ENCODE results near the gene INS.

Gene INS

DNA sequence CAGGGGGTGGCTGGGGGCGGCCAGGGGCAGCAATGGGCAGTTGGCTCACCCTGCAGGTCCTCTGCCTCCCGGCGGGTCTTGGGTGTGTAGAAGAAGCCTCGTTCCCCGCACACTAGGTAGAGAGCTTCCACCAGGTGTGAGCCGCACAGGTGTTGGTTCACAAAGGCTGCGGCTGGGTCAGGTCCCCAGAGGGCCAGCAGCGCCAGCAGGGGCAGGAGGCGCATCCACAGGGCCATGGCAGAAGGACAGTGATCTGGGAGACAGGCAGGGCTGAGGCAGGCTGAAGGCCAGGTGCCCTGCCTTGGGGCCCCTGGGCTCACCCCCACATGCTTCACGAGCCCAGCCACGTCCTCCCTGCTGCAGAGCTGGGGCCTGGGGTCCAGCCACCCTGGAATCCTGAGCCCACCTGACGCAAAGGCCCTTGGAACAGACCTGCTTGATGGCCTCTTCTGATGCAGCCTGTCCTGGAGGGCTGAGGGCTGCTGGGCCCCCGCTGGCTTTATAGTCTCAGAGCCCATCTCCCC lies at the start of gene INS:
Gene INS (minus strand): TSS at position 474 of the 524 bp plus-strand sequence. CDS start 238 bp downstream, at position 236.
- Mint-ChIP-seq H3K27me3 (peaks cover 22 to 47% of the 10 kb centered on the region in 2 donors), H3K27ac (no peak within 1 kb of the TSS), H3K4me3 (no peak within 1 kb of the TSS), H3K36me3 (no peaks in the 10 kb centered on the region), H3K9me3 (no peaks in the 10 kb centered on the region), H3K4me1 (no peaks in the 10 kb centered on the region)
- DNase-seq (no peak), ATAC-seq (replicated peaks) (no peak)

GRCh38 chr11:2210366-2211112 lies 49.5 kb upstream of the INS start:
- DNase-seq (no peak), ATAC-seq (replicated peaks) (no peak)
- Mint-ChIP-seq H3K27ac (no peak overlapping the region), H3K27me3 (peaks cover 20 to 40% of the 10 kb centered on the region in 2 donors), H3K9me3 (no peaks in the 10 kb centered on the region), H3K36me3 (no peaks in the 10 kb centered on the region), H3K4me3 (no peak overlapping the region), H3K4me1 (peaks cover 0 to 2% of the 10 kb centered on the region in 2 donors)

DNA sequence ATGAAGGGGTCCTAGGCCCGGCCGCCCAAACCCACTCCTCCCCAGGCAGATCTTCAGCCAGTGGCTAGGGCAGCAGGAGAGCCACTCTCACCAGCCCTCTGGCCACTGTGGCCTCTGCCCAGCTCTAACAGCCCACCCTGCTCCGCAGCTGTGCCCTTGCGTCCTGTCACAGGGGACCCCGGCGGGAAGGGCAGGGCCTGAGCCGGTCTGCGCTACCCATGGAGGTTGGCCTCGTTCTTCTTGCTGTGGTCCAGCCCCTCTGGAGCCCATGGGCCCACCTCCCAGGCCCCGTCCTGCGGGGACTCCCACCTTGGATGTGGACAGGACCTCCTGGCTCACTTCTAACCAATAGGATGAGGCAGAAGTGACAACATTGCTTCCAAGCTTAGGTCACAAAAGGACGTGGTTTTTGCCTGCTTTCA lies 48.9 kb upstream of the INS start:
- DNase-seq: no peak
- Mint-ChIP-seq H3K9me3 (no peaks in the 10 kb centered on the region), H3K27me3 (peaks cover 19 to 40% of the 10 kb centered on the region in 2 donors), H3K4me3 (no peak overlapping the region), H3K4me1 (peaks cover 0 to 2% of the 10 kb centered on the region in 2 donors), H3K27ac (no peak overlapping the region), H3K36me3 (no peaks in the 10 kb centered on the region)
- ATAC-seq (replicated peaks): no peak

DNA sequence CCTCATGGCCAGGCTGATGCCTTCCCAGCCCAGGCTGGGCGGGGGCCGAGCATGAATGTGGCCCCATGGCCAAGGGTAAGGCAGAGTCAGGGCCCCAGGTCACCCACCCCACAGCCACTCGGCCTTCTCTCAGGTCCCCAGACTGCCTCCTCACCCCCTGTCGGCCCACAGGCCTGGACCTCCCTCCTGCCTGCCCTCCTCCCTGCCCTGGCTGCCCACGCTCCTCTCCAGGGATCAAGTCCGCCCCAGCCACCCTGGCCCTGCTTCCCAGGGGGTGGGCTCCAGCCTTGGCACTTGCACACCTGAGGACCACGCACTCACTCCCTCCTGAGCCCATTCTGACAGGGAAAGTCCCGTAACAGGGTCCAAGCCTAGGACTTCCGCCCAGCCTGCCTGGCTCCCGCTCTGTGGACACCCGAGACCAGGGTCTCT lies 48.4 kb upstream of the INS start:
- H3K4me1 Mint-ChIP-seq: peaks cover 0 to 2% of the 10 kb centered on the region in 2 donors
- H3K27me3 Mint-ChIP-seq: peaks cover 16 to 40% of the 10 kb centered on the region in 2 donors
- DNase-seq: no peak
- no peak for ATAC-seq (replicated peaks)
- no peak overlapping the region for H3K4me3 Mint-ChIP-seq
- H3K27ac Mint-ChIP-seq: no peak overlapping the region
- no peaks in the 10 kb centered on the region for H3K36me3 Mint-ChIP-seq
- H3K9me3 Mint-ChIP-seq: no peaks in the 10 kb centered on the region

GRCh38 chr11:2208691-2209369 lies 47.8 kb upstream of the INS start:
- Mint-ChIP-seq H3K27ac (no peak overlapping the region), H3K4me1 (peaks cover 0 to 2% of the 10 kb centered on the region in 2 donors), H3K27me3 (peaks cover 16 to 40% of the 10 kb centered on the region in 2 donors), H3K9me3 (no peaks in the 10 kb centered on the region), H3K4me3 (no peak overlapping the region), H3K36me3 (no peaks in the 10 kb centered on the region)
- ATAC-seq (replicated peaks) (no peak), DNase-seq (no peak)

DNA sequence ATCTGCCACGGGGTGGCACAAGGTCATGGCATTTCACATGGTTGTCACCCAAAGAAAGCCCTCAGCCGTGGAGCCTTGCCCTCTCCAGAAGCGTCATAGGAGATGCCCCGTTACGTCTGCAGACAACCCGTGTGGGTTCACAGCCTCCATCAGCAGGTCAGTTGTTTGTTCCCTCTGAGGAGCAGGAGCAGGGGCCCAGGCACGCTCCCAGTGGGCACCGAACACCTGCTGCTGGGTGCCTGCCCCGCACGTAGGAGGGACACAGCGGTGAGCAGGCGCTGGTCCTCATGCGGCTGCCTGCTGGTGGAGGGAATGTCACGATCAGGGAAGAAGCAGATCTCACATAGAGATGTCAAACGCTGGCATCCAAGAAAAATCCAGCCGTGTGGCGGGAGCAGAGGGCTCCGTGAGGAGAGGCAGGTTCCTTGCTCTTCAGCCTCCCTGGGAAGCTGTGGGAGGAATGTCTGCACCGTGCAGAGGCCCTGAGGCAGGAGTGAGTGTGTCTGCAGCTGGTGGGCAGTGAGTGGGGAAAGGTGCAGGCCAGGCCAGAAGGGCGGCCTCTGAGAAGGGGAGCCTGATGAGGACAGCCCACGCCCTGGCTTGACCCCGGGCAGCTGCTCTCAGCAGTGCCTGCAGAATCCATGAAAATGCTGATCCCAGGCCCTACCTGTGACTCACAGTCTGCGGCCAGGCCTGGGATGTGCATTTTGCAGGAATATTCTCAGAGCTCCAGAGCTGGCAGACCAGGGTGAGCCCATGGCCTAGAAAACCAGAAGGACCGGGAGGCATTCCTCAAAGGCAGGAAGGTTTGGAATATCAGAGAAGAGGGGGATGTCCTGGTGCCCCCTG lies 47.0 kb upstream of the INS start:
- Mint-ChIP-seq H3K27ac (no peak overlapping the region), H3K27me3 (peaks cover 16 to 40% of the 10 kb centered on the region in 2 donors), H3K4me3 (no peak overlapping the region), H3K4me1 (no peaks in the 10 kb centered on the region), H3K36me3 (no peaks in the 10 kb centered on the region), H3K9me3 (no peaks in the 10 kb centered on the region)
- DNase-seq: no peak
- no peak for ATAC-seq (replicated peaks)

DNA sequence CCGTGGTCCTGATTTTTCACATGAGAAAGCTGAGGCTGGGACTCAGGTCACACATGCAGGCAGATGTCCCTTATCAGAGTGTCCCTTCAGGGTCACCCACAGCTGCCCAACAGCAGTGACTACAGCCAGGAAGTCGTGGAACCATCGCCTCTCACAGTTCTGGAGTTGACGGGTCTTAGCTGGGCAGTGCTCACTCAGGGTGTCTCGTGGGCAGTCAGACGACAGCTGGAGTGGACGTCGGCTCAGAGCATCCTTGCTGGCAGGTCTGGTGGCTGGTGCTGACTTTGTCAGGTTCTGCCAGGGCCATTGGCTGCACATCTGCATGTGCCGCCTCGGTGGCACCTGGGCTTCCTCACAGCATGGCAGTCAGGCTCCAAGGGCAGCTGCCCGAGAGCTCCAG lies 46.2 kb upstream of the INS start:
- no peak overlapping the region for H3K4me3 Mint-ChIP-seq
- no peaks in the 10 kb centered on the region for H3K36me3 Mint-ChIP-seq
- H3K27me3 Mint-ChIP-seq: peaks cover 16 to 40% of the 10 kb centered on the region in 2 donors
- H3K27ac Mint-ChIP-seq: no peak overlapping the region
- DNase-seq: no peak
- no peaks in the 10 kb centered on the region for H3K4me1 Mint-ChIP-seq
- H3K9me3 Mint-ChIP-seq: no peaks in the 10 kb centered on the region
- no peak for ATAC-seq (replicated peaks)

- no peak for ATAC-seq (replicated peaks)
- H3K9me3 Mint-ChIP-seq: peaks cover 0 to 1% of the 10 kb centered on the region in 2 donors
- no peaks in the 10 kb centered on the region for H3K36me3 Mint-ChIP-seq
- no peaks in the 10 kb centered on the region for H3K4me1 Mint-ChIP-seq
- no peak overlapping the region for H3K4me3 Mint-ChIP-seq
- peaks cover 16 to 40% of the 10 kb centered on the region in 2 donors for H3K27me3 Mint-ChIP-seq
- H3K27ac Mint-ChIP-seq: no peak overlapping the region
- no peak for DNase-seq
Observed at GRCh38 chr11:2205981-2206690, 45.1 kb upstream of the INS start.

- Mint-ChIP-seq H3K4me3 (no peak overlapping the region), H3K27me3 (peaks cover 13 to 35% of the 10 kb centered on the region in 2 donors)
Observed at GRCh38 chr11:2205214-2205720, 44.3 kb upstream of the INS start.

DNA sequence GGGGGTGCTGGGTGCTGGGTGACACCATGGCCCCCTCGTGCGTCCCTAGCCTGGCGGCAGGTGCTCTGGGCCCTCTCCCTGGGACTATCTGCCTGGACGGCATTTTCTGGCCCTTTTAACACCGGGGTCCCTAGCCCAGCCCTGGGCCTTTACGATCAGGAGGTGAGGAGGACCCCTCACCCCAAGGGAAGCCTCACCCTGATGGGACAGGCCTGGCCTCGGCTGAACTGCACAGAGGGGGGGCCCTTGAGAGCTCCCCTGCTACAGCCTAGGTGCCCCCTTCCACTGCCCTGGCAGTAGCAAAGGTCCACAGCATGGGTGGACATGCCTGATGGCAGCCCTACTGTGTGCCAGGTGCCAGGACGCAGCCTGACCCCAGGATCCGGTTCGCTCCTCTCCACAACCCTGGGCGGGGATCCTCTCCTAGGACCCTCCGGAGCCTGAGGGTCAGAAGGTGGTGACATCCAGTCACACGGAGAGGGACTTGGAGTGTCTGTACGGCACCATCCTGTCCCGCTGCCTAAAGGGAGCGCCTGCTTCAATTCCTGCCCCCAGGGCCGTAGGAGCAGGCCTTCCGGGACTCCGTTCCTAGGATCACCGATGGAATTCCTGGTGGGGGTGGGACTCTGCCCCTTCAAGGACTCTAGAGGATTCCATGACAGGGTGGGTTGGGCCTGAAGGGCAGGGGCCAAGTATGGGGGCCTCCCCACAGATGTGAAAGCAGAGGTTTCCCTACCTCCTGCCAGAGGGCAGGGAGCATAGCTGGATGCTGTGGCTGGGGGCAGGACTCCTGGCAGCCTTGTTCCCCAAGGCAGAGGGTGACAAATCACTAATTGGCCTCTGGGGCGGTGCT lies 43.6 kb upstream of the INS start:
- DNase-seq (no peak), ATAC-seq (replicated peaks) (no peak)
- no peaks in the 10 kb centered on the region for H3K4me1 Mint-ChIP-seq
- H3K27ac Mint-ChIP-seq: no peak overlapping the region
- no peaks in the 10 kb centered on the region for H3K36me3 Mint-ChIP-seq
- peaks cover 3 to 4% of the 10 kb centered on the region in 2 donors for H3K9me3 Mint-ChIP-seq
- peaks cover 13 to 28% of the 10 kb centered on the region in 2 donors for H3K27me3 Mint-ChIP-seq
- H3K4me3 Mint-ChIP-seq: no peak overlapping the region

More at GRCh38 chr11:2205214-2205720, 44.3 kb upstream of the INS start:
- DNase-seq (no peak), ATAC-seq (replicated peaks) (no peak)
- Mint-ChIP-seq H3K36me3 (no peaks in the 10 kb centered on the region), H3K9me3 (peaks cover 3 to 4% of the 10 kb centered on the region in 2 donors), H3K27ac (no peak overlapping the region), H3K4me1 (no peaks in the 10 kb centered on the region)

- Mint-ChIP-seq H3K27me3 (peaks cover 13 to 19% of the 10 kb centered on the region in 2 donors), H3K4me3 (no peak overlapping the region), H3K4me1 (no peaks in the 10 kb centered on the region), H3K36me3 (no peaks in the 10 kb centered on the region), H3K27ac (peak overlapping the region; percentile 47), H3K9me3 (peaks cover 3 to 4% of the 10 kb centered on the region in 2 donors)
- DNase-seq: no peak
- ATAC-seq (replicated peaks): no peak
Observed at GRCh38 chr11:2203440-2204259, 42.6 kb upstream of the INS start.

GRCh38 chr11:2202900-2203439 lies 42.0 kb upstream of the INS start:
- Mint-ChIP-seq H3K4me3 (no peak overlapping the region), H3K9me3 (peaks cover 3 to 4% of the 10 kb centered on the region in 2 donors), H3K27ac (no peak overlapping the region)

More at GRCh38 chr11:2202900-2203439, 42.0 kb upstream of the INS start:
- DNase-seq (no peak), ATAC-seq (replicated peaks) (no peak)
- no peaks in the 10 kb centered on the region for H3K36me3 Mint-ChIP-seq
- H3K27me3 Mint-ChIP-seq: peaks cover 7 to 17% of the 10 kb centered on the region in 2 donors
- peaks cover 0 to 2% of the 10 kb centered on the region in 2 donors for H3K4me1 Mint-ChIP-seq
